B cell (primary cell): Measurements from ENCODE around the gene HSPA12A. TPM values are rescaled to one million over a fixed set of nuclear protein-coding genes. Genes with fewer than 3 reads are reported as not detected.

Source experiments
- ATAC-seq: fragments of 200-7000 bp; cut with Tn5 transposase; one replicate; pipeline ENCODE4 v1.10.0; 2021; ENCODE audit warnings: low read depth, mild to moderate bottlenecking, moderate number of reproducible peaks, moderate library complexity
- CTCF ChIA-PET: fragments of 350-600 bp; sonication (Branson Sonifier 250); formaldehyde crosslinking; loops from one replicate; lab custom pipeline; 2021; ENCODE audit warnings: antibody characterized with exemption, inconsistent platforms; lab: Charles Lee
- POLR2A ChIA-PET: fragments of 350-600 bp; sonication (Branson Sonifier 250); formaldehyde crosslinking; loops from one replicate; lab custom pipeline; 2021; ENCODE audit warnings: antibody characterized with exemption; lab: Charles Lee
- DNase-seq: peaks from one replicate; pipeline ENCODE4 v3.0.0; 2013
- H2AFZ ChIP-seq: 2 replicates; pipeline ENCODE4 v1.6.1; 2012; ENCODE audit warnings: mild to moderate bottlenecking, low read depth, low read length; ENCODE audit not compliant: insufficient read depth, poor library complexity, severe bottlenecking
- H3K27ac ChIP-seq, 2 donors: 1 replicate in 1 of 2; 2 replicates in 1 of 2; pipeline ENCODE4 v1.5.1; 2012 to 2013; ENCODE audit warnings: low read length in 2 of 2, mild to moderate bottlenecking in 2 of 2, moderate library complexity in 1 of 2
- H3K27me3 ChIP-seq, 4 experiments: fragments of 200-600 bp in 1 of 4; sonication (generic) in 1 of 4; replicated peaks in 1 of 4; 1 replicate in 2 of 4; 2 replicates in 2 of 4; pipeline versions ENCODE4 v1.6.1 to v1.7.0; 2013 to 2016; ENCODE audit warnings: low read length in 3 of 4, mild to moderate bottlenecking in 2 of 4, mixed read lengths in 1 of 4, moderate library complexity in 1 of 4; ENCODE audit not compliant: insufficient read depth in 4 of 4, control insufficient read depth in 3 of 4; ENCODE audit errors: control extremely low read depth in 1 of 4
- H3K36me3 ChIP-seq, 2 experiments: replicated peaks in 1 of 2; 1 replicate in 1 of 2; 2 replicates in 1 of 2; pipeline versions ENCODE4 v1.6.1 to v1.7.1; 2013; ENCODE audit warnings: low read length in 1 of 2; ENCODE audit not compliant: insufficient read depth in 2 of 2, control insufficient read depth in 1 of 2; ENCODE audit errors: control extremely low read depth in 1 of 2, extremely low read depth in 1 of 2
- H3K4me1 ChIP-seq, 2 donors: fragments of 200-600 bp in 1 of 2; sonication (generic) in 1 of 2; 1 replicate in 1 of 2; 2 replicates in 1 of 2; pipeline versions ENCODE4 v1.5.1 to v1.6.1; 2013 to 2017; ENCODE audit warnings: low read length in 2 of 2; ENCODE audit not compliant: control insufficient read depth in 2 of 2, insufficient read depth in 2 of 2
- H3K4me2 ChIP-seq: replicated peaks from 2 replicates; pipeline ENCODE3; 2012; ENCODE audit warnings: mild to moderate bottlenecking, low read depth, low read length; ENCODE audit not compliant: poor library complexity, severe bottlenecking
- H3K4me3 ChIP-seq, 5 experiments: fragments of 200-600 bp in 1 of 5; sonication (generic) in 1 of 5; 1 replicate in 3 of 5; 2 replicates in 2 of 5; pipeline versions ENCODE4 v1.5.1 to v1.7.0; 2011 to 2016; ENCODE audit warnings: low read length in 4 of 5, mild to moderate bottlenecking in 4 of 5, low read depth in 2 of 5, control low read depth in 1 of 5, moderate library complexity in 1 of 5; ENCODE audit not compliant: insufficient read depth in 1 of 5; ENCODE audit errors: control extremely low read depth in 1 of 5, extremely low read depth in 1 of 5
- H3K79me2 ChIP-seq: fragments of 200-600 bp; sonication (generic); one replicate; pipeline ENCODE4 v1.6.0; 2016; ENCODE audit warnings: low read length; ENCODE audit not compliant: control insufficient read depth, insufficient read depth
- H3K9ac ChIP-seq: fragments of 200-600 bp; sonication (generic); 2 replicates; pipeline ENCODE4 v1.6.1; 2017; ENCODE audit warnings: mild to moderate bottlenecking, low read length, moderate library complexity
- H3K9me3 ChIP-seq, 3 donors: one replicate each; pipeline versions ENCODE4 v1.6.1 to v1.7.1; 2013; ENCODE audit warnings: low read length in 2 of 3; ENCODE audit not compliant: control insufficient read depth in 2 of 3, insufficient read depth in 1 of 3; ENCODE audit errors: control extremely low read depth in 1 of 3
- H4K20me1 ChIP-seq: 2 replicates; pipeline ENCODE4 v1.6.0; 2012; ENCODE audit warnings: mild to moderate bottlenecking, low read length; ENCODE audit not compliant: insufficient read depth, control insufficient read depth, poor library complexity, severe bottlenecking
- H3K27ac Mint-ChIP-seq: one replicate; pipeline ENCODE4 v1.8.0; 2021; ENCODE audit warnings: mixed read lengths
- H3K27me3 Mint-ChIP-seq: one replicate; pipeline ENCODE4 v1.8.0; 2021; ENCODE audit warnings: mixed read lengths
- H3K4me1 Mint-ChIP-seq: one replicate; pipeline ENCODE4 v1.8.0; 2021; ENCODE audit warnings: mixed read lengths
- H3K4me3 Mint-ChIP-seq: one replicate; pipeline ENCODE4 v1.8.0; 2021; ENCODE audit warnings: mixed read lengths
- H3K9me3 Mint-ChIP-seq: one replicate; pipeline ENCODE4 v1.8.0; 2022; ENCODE audit warnings: mixed read lengths; ENCODE audit not compliant: insufficient read depth
- EZH2 ChIP-seq: IDR thresholded peaks from 2 replicates; pipeline ENCODE4 v1.6.1; 2012; ENCODE audit warnings: borderline replicate concordance, low read depth, mild to moderate bottlenecking, moderate library complexity, low read length; ENCODE audit not compliant: insufficient read depth, poor library complexity, severe bottlenecking
- WGBS: methylation state at CpG from one replicate; pipeline ENCODE4 v1.1.5; 2013; ENCODE audit warnings: missing lambda C conversion rate; ENCODE audit not compliant: insufficient coverage; 5-methylcytosine and 5-hydroxymethylcytosine counted together
- intact Hi-C: fragments of 100-400 bp; cut with micrococcal nuclease; formaldehyde crosslinking; loops from one replicate; pipeline ENCODE4 v1.10.0; 2022
- polyA plus RNA-seq: library from polyadenylated mRNA; depleted of rRNA; stranded (reverse); fragments of >200 nt; gene quantifications from 2 replicates; pipeline ENCODE4 v1.2.3, GENCODE V29; 2012
- total RNA-seq, 2 donors: library from RNA; stranded (reverse); fragments of 120-200 nt in 1 of 2; gene quantifications; 1 replicate in 1 of 2; 2 replicates in 1 of 2; pipeline versions ENCODE4 v1.2.3 to v1.2.4, GENCODE V29; 2013 to 2022
- TF ChIP-seq, protein P1 (sequence below): fragments of 200-600 bp; IDR thresholded peaks from one replicate; pipeline ENCODE4 v1.8.0; 2022; ENCODE audit warnings: antibody characterized with exemption, mild to moderate bottlenecking

Gene HSPA12A
- total and polyA plus RNA-seq, 2 donors (not counting 1 experiment from before 2014, with no cell fraction given), result 2.1 to 17.7 TPM

DNA sequence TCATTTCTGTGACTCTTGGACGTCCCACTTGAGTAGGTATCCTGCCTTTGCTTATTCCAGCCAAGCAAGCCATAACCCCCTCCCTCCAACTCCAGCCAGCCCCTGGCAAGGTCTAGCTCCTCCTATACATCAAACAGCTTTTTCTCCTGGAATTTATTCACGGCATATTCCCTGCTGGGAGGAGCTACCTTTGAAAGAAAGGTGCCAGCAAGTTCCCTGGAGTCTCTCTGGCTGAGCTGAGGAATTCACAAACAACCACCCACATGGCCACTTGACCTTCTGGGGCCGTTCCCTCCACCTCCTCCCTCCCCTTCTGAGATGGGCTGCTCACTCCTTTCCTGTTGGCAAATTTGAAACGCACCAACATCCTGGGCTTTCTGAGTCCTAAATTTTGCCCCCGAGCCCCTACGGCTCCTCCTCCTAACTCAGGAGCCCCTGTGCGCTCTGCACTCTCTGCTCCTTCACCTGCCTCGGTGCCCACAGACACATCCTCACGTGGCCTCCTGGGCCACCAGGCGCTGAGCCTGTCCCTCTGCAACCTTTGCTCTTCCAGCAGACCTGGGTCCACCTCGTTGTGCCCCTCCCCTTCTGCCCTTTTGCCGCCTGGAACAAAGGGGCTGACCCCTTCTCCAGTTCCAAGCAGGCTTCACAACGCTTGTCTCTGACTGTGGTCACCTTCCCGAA, 48.0 kb downstream of the HSPA12A start:
- H3K9ac ChIP-seq, result no peak overlapping the region
- H3K27me3 ChIP-seq, result no peaks in the 10 kb centered on the region
- H3K4me1 ChIP-seq, result no peaks in the 10 kb centered on the region
- ChIA-PET CTCF (no interaction called here), POLR2A (no interaction called here)
- no peak for DNase-seq
- no peak overlapping the region for H3K4me3 Mint-ChIP-seq
- no peak overlapping the region for H3K27ac Mint-ChIP-seq
- no peaks in the 10 kb centered on the region for H3K9me3 ChIP-seq
- H3K4me1 Mint-ChIP-seq, result no peaks in the 10 kb centered on the region
- no peak overlapping the region for H2AFZ ChIP-seq
- WGBS, result 73% methylated on average over 14 of the region's 14 CpGs
- H3K4me3 ChIP-seq, result no peak overlapping the region
- intact Hi-C loops, result no loop called here
- H3K4me2 ChIP-seq, result no peak overlapping the region
- no peak for ATAC-seq
- TF ChIP-seq, protein P1, sequence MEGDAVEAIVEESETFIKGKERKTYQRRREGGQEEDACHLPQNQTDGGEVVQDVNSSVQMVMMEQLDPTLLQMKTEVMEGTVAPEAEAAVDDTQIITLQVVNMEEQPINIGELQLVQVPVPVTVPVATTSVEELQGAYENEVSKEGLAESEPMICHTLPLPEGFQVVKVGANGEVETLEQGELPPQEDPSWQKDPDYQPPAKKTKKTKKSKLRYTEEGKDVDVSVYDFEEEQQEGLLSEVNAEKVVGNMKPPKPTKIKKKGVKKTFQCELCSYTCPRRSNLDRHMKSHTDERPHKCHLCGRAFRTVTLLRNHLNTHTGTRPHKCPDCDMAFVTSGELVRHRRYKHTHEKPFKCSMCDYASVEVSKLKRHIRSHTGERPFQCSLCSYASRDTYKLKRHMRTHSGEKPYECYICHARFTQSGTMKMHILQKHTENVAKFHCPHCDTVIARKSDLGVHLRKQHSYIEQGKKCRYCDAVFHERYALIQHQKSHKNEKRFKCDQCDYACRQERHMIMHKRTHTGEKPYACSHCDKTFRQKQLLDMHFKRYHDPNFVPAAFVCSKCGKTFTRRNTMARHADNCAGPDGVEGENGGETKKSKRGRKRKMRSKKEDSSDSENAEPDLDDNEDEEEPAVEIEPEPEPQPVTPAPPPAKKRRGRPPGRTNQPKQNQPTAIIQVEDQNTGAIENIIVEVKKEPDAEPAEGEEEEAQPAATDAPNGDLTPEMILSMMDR, result no peak
- no peak for TF ChIP-seq EZH2
- H3K27me3 Mint-ChIP-seq, result peaks cover 8% of the 10 kb centered on the region
- H3K79me2 ChIP-seq, result no peaks in the 10 kb centered on the region
- no peak overlapping the region for H3K27ac ChIP-seq
- H3K36me3 ChIP-seq, result no peaks in the 10 kb centered on the region
- H4K20me1 ChIP-seq, result no peaks in the 10 kb centered on the region
- H3K9me3 Mint-ChIP-seq, result peaks cover 4% of the 10 kb centered on the region

DNA sequence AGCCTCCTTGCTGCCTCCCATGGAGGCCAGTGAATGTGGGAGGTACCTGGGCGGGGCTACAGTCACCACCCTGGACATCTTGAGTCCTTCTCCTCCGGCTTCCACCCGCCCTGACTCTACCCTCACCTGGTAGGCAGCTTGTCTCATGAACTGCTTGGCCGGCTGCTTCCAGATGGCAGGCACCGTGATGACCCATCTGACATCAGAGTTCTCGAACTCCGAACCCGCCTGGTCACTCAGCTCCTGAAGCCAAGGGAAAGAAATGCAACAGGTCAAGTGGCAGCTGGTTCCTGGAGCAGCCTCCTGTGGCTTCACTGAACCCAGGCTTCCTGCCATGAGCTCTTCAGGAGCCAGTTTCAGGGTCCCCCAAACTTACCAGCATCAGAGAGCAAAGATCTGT, 50.1 kb downstream of the HSPA12A start:
- no peak overlapping the region for H3K4me3 ChIP-seq
- ATAC-seq (no peak), DNase-seq (no peak)
- CTCF ChIA-PET, result interaction anchor here (1.2 kb wide), 1 partner anchor 9 kb away, joined by 3 read pairs; no protein-coding TSS in a partner anchor
- whole genome bisulfite sequencing, result 89% methylated on average over 8 of the region's 8 CpGs
- H3K27ac ChIP-seq, result no peak overlapping the region
- intact Hi-C loops, result no loop called here
- no peaks in the 10 kb centered on the region for H3K4me1 ChIP-seq
- Mint-ChIP-seq H3K27me3 (peaks cover 13% of the 10 kb centered on the region), H3K4me1 (no peaks in the 10 kb centered on the region), H3K27ac (no peak overlapping the region), H3K9me3 (no peaks in the 10 kb centered on the region), H3K4me3 (no peak overlapping the region)
- H3K9me3 ChIP-seq, result no peaks in the 10 kb centered on the region
- H2AFZ ChIP-seq, result no peak overlapping the region
- H3K27me3 ChIP-seq, result no peaks in the 10 kb centered on the region
- H3K79me2 ChIP-seq, result no peaks in the 10 kb centered on the region
- H3K4me2 ChIP-seq, result no peak overlapping the region
- H3K9ac ChIP-seq, result no peak overlapping the region
- no peaks in the 10 kb centered on the region for H4K20me1 ChIP-seq
- POLR2A ChIA-PET, result no interaction called here
- no peak for TF ChIP-seq EZH2
- TF ChIP-seq, protein P1, result no peak
- H3K36me3 ChIP-seq, result no peaks in the 10 kb centered on the region
